ENCODE measurements around the gene VPS41.

Gene VPS41

GRCh38 chr7:38920731-38921130 is 11.7 kb upstream of the VPS41 start:
- Histone ChIP-seq H3K27me3 (no peaks in the 10 kb centered on the region), H3K9me3 (replicated peaks in 1 of 11) (no peaks in the 10 kb centered on the region), H3K4me3 (no peak overlapping the region), H3K36me3 (no peaks in the 10 kb centered on the region), H3K4me2 (no peak overlapping the region), H4K20me1 (no peaks in the 10 kb centered on the region), H3K4me1 (no peaks in the 10 kb centered on the region), H3K9ac (no peak overlapping the region), H3K27ac (no peak overlapping the region)
- no peak for TF ChIP-seq Cebpa-rat (IDR thresholded peaks at IDR 0.05)

- no peak for TF ChIP-seq Cebpa-rat (IDR thresholded peaks at IDR 0.05)
- no peak overlapping the region for H3K9ac ChIP-seq
- H3K36me3 ChIP-seq = no peaks in the 10 kb centered on the region
- no peak overlapping the region for H3K4me3 ChIP-seq
- no peak overlapping the region for H3K4me2 ChIP-seq
- H3K9me3 ChIP-seq (replicated peaks in 1 of 11) = no peaks in the 10 kb centered on the region
- no peak overlapping the region for H3K27ac ChIP-seq
- no peaks in the 10 kb centered on the region for H3K4me1 ChIP-seq
- H4K20me1 ChIP-seq = no peaks in the 10 kb centered on the region
- no peaks in the 10 kb centered on the region for H3K27me3 ChIP-seq
These were observed 7.4 kb upstream of the VPS41 start for GRCh38 chr7:38916396-38916795.

DNA sequence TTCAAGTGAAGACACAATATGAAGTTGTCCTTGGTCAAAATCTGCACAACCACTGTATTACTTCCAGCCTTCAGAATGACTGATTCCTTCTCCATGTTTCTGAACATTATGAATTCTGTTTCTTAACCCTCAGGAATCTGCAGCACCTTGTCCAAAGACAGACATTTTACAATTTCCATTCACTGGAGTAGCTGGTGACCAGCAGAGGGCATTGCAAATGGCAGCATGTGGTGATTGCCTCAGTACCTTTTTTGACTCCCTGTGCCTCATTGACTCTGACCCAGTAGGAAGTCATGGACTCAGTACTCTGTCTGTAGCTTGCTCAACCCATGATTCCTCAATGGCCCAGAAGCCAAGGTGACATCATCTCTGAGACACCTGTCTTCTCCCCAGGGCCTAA is 879 bp upstream of the VPS41 start:
- TF ChIP-seq Cebpa-rat (IDR thresholded peaks at IDR 0.05) = no peak
- Histone ChIP-seq H4K20me1 (peaks cover 0 to 26% (median 0%) of the 10 kb centered on the region in 11 experiments; a peak in 5 of 22 replicates), H3K9me3 (replicated peaks in 1 of 11) (no peaks in the 10 kb centered on the region), H3K27me3 (no peaks in the 10 kb centered on the region), H3K4me2 (no peak overlapping the region), H3K9ac (no peak overlapping the region), H3K4me1 (peaks cover 12 to 34% (median 24%) of the 10 kb centered on the region in 10 experiments), H3K36me3 (no peaks in the 10 kb centered on the region), H3K27ac (no peak overlapping the region), H3K4me3 (no peak overlapping the region)

- Histone ChIP-seq H3K9ac (peak overlapping the region in 1 of 11 experiments; percentile 87; a peak in 1 of 22 replicates), H3K4me3 (peak overlapping the region in 8 of 10 experiments; percentile 80 to 94 (median 90); a peak in 14 of 20 replicates)
These were observed 1.2 kb downstream of the VPS41 start for GRCh38 chr7:38907766-38908165.

GRCh38 chr7:38907066-38907465 is 1.9 kb downstream of the VPS41 start:
- Histone ChIP-seq H3K36me3 (peaks cover 0 to 8% (median 0%) of the 10 kb centered on the region in 11 experiments; a peak in 2 of 22 replicates), H3K4me3 (no peak overlapping the region; a peak in 1 of 20 replicates), H3K9me3 (replicated peaks in 1 of 11) (no peaks in the 10 kb centered on the region), H3K27me3 (no peaks in the 10 kb centered on the region), H3K27ac (no peak overlapping the region), H3K4me2 (peak overlapping the region in 10 of 11 experiments; percentile 2 to 91 (median 30); a peak in 13 of 22 replicates), H3K9ac (no peak overlapping the region), H4K20me1 (peaks cover 0 to 54% (median 0%) of the 10 kb centered on the region in 11 experiments; a peak in 8 of 22 replicates), H3K4me1 (peaks cover 22 to 49% (median 32%) of the 10 kb centered on the region in 10 experiments)
- TF ChIP-seq Cebpa-rat (IDR thresholded peaks at IDR 0.05) = no peak

More at GRCh38 chr7:38907766-38908165, 1.2 kb downstream of the VPS41 start:
- TF ChIP-seq Cebpa-rat (IDR thresholded peaks at IDR 0.05) = no peak
- H3K4me1 ChIP-seq = peaks cover 16 to 42% (median 25%) of the 10 kb centered on the region in 10 experiments
- H4K20me1 ChIP-seq = peaks cover 0 to 47% (median 0%) of the 10 kb centered on the region in 11 experiments; a peak in 8 of 22 replicates
- no peaks in the 10 kb centered on the region for H3K27me3 ChIP-seq
- H3K36me3 ChIP-seq = peaks cover 0 to 8% (median 0%) of the 10 kb centered on the region in 11 experiments; a peak in 1 of 22 replicates
- H3K27ac ChIP-seq = no peak overlapping the region
- peak overlapping the region; percentile 68 to 97 (median 89) for H3K4me2 ChIP-seq
- H3K9me3 ChIP-seq (replicated peaks in 1 of 11) = no peaks in the 10 kb centered on the region

- peaks cover 0 to 11% (median 0%) of the 10 kb centered on the region in 11 experiments; a peak in 4 of 22 replicates for H3K36me3 ChIP-seq
- H3K4me1 ChIP-seq = peaks cover 31 to 56% (median 42%) of the 10 kb centered on the region in 10 experiments
- H4K20me1 ChIP-seq = peaks cover 0 to 73% (median 0%) of the 10 kb centered on the region in 11 experiments; a peak in 8 of 22 replicates
- H3K27ac ChIP-seq = no peak overlapping the region
- no peaks in the 10 kb centered on the region for H3K9me3 ChIP-seq (replicated peaks in 1 of 11)
- no peak overlapping the region for H3K4me3 ChIP-seq
- no peak for TF ChIP-seq Cebpa-rat (IDR thresholded peaks at IDR 0.05)
- H3K9ac ChIP-seq = no peak overlapping the region
- H3K4me2 ChIP-seq = peak overlapping the region in 10 of 11 experiments; percentile 4 to 89 (median 29); a peak in 13 of 22 replicates
- H3K27me3 ChIP-seq = no peaks in the 10 kb centered on the region
These were observed 3.8 kb downstream of the VPS41 start for GRCh38 chr7:38905056-38905759.

DNA sequence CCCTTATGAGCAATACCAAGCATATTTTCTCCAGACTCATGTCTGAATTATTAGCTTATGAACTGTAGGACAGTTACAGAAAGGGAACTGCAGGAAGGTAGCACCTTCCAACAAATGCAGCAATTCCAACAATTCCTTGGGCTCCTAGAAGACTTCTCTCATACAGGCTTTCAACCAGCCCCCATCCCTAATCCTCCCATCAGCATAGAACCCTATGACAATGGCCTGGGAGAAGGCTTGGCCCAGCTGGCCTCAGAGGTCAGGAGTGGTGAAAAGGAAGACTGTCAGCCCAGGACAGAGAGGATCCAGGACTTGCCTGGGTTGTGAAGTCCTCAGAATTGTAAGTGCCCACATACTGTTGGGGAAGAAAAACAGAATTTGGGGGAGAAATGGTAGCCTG is 5.9 kb downstream of the VPS41 start:
- Histone ChIP-seq H4K20me1 (peaks cover 0 to 94% (median 0%) of the 10 kb centered on the region in 11 experiments; a peak in 9 of 22 replicates), H3K9me3 (replicated peaks in 1 of 11) (no peaks in the 10 kb centered on the region), H3K27me3 (no peaks in the 10 kb centered on the region), H3K36me3 (peaks cover 0 to 22% (median 2%) of the 10 kb centered on the region in 11 experiments; a peak in 9 of 22 replicates), H3K9ac (no peak overlapping the region), H3K27ac (no peak overlapping the region), H3K4me3 (no peak overlapping the region), H3K4me2 (no peak overlapping the region), H3K4me1 (peaks cover 26 to 54% (median 37%) of the 10 kb centered on the region in 10 experiments; a peak in 19 of 20 replicates)
- TF ChIP-seq Cebpa-rat (IDR thresholded peaks at IDR 0.05) = no peak

DNA sequence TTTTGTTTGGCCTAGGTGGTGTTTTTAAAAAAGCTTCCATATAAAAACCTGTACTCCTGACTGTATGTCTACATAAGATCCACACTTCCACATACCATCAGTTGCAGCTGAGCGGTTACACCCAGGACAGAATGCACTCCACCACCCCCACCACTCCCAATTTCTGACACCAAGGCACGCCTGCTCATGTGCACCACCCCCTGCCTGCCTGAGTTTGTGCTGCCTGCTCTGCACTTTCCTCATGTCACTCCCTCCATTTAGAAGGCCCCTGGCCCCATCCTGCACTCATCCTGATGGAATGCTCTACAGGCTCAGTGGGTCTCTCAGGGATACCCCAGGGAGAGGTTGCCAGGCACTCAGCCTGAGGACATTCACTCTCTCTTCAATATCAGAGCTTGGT is 6.5 kb downstream of the VPS41 start:
- peaks cover 0 to 99% (median 0%) of the 10 kb centered on the region in 11 experiments; a peak in 9 of 22 replicates for H4K20me1 ChIP-seq
- peak overlapping the region in 7 of 11 experiments; percentile 3 to 44 (median 17); a peak in 4 of 22 replicates for H3K4me2 ChIP-seq
- TF ChIP-seq Cebpa-rat (IDR thresholded peaks at IDR 0.05) = no peak
- no peaks in the 10 kb centered on the region for H3K27me3 ChIP-seq
- no peak overlapping the region for H3K9ac ChIP-seq
- no peaks in the 10 kb centered on the region for H3K9me3 ChIP-seq (replicated peaks in 1 of 11)
- no peak overlapping the region for H3K27ac ChIP-seq
- H3K4me1 ChIP-seq = peaks cover 21 to 48% (median 33%) of the 10 kb centered on the region in 10 experiments; a peak in 19 of 20 replicates
- no peak overlapping the region for H3K4me3 ChIP-seq
- peaks cover 0 to 28% (median 6%) of the 10 kb centered on the region in 11 experiments; a peak in 9 of 22 replicates for H3K36me3 ChIP-seq

GRCh38 chr7:38893061-38893460 is 15.9 kb downstream of the VPS41 start:
- Histone ChIP-seq H3K36me3 (peaks cover 34 to 78% (median 53%) of the 10 kb centered on the region in 11 experiments), H3K9me3 (replicated peaks in 1 of 11) (peaks cover 10 to 23% (median 18%) of the 10 kb centered on the region in 11 experiments), H3K4me2 (no peak overlapping the region), H4K20me1 (peaks cover 0 to 52% (median 0%) of the 10 kb centered on the region in 11 experiments; a peak in 5 of 22 replicates), H3K27ac (no peak overlapping the region), H3K27me3 (no peaks in the 10 kb centered on the region), H3K4me3 (no peak overlapping the region), H3K4me1 (no peaks in the 10 kb centered on the region), H3K9ac (no peak overlapping the region)
- TF ChIP-seq Cebpa-rat (IDR thresholded peaks at IDR 0.05) = no peak

All from BLaER1 treated with 17β-estradiol and CSF1 and Interleukin-3, amounts not matched to agents 10 nM and 100 nM (cell line).